K562 (cell line): ENCODE measurements around the gene PLP2. TPM values are rescaled to one million over a fixed set of nuclear protein-coding genes. Genes with fewer than 3 reads are reported as not detected.
A peak's percentile ranks its signal among the peaks of the same experiment; 100 is the strongest.
"Not testable (repeated sequence)": the region's sequence is repeated elsewhere in the genome, so short reads cannot be mapped to it uniquely, and the experiment has no call there.

ENCODE experiments used
- ARID1B ChIP-seq: fragments of 450-650 bp; IDR thresholded peaks from 2 replicates; pipeline ENCODE4 v1.6.1; 2016; ENCODE audit warnings: antibody characterized with exemption, mild to moderate bottlenecking, inconsistent platforms
- ATF1 ChIP-seq, 2 experiments: fragments of 450-650 bp in 1 of 2; IDR thresholded peaks; 2 replicates each; pipeline ENCODE4 v1.6.1; 2016; ENCODE audit warnings: missing compliant biosample characterization in 1 of 2, missing genetic modification characterization in 1 of 2
- CBFA2T2 ChIP-seq: fragments of 450-650 bp; conservative IDR thresholded peaks from 2 replicates; pipeline ENCODE4 v1.6.1; 2017; ENCODE audit warnings: mild to moderate bottlenecking
- CBFA2T3 ChIP-seq: fragments of 450-650 bp; IDR thresholded peaks from 2 replicates; pipeline ENCODE4 v1.6.1; 2017
- CEBPB ChIP-seq: fragments of 450-650 bp; IDR thresholded peaks from 2 replicates; pipeline ENCODE4 v1.6.1; 2016; ENCODE audit warnings: missing genetic modification characterization, missing compliant biosample characterization
- DPF2 ChIP-seq: fragments of 450-650 bp; IDR thresholded peaks from 2 replicates; pipeline ENCODE4 v1.6.1; 2016
- EP300 ChIP-seq: IDR thresholded peaks from 2 replicates; pipeline ENCODE4 v1.6.1; 2012; ENCODE audit warnings: low read length, improper control_type of control experiment
- GATAD2B ChIP-seq: fragments of 450-650 bp; IDR thresholded peaks from 2 replicates; pipeline ENCODE4 v1.6.1; 2017; ENCODE audit warnings: mild to moderate bottlenecking, borderline replicate concordance
- KLF16 ChIP-seq: IDR thresholded peaks from 2 replicates; pipeline ENCODE4 v1.6.1; 2016; ENCODE audit warnings: antibody characterized with exemption
- LEF1 ChIP-seq: fragments of 450-650 bp; IDR thresholded peaks from 2 replicates; pipeline ENCODE4 v1.6.1; 2016; ENCODE audit warnings: mild to moderate bottlenecking
- MYC ChIP-seq, 2 experiments: fragments of 250-450 bp in 1 of 2; sonication (Bioruptor Pico) in 1 of 2; IDR thresholded peaks; 2 replicates each; pipeline versions ENCODE4 v1.5.1 to v1.6.1; 2012 to 2021; ENCODE audit warnings: low read depth in 2 of 2, borderline replicate concordance in 1 of 2, improper control_type of control experiment in 1 of 2, low read length in 1 of 2, mild to moderate bottlenecking in 1 of 2, moderate library complexity in 1 of 2
- NCOA2 ChIP-seq, 2 experiments: fragments of 450-650 bp; IDR thresholded peaks; 2 replicates each; pipeline ENCODE4 v1.6.1; 2018; ENCODE audit warnings: mild to moderate bottlenecking in 2 of 2, moderate library complexity in 1 of 2; ENCODE audit not compliant: partially characterized antibody in 2 of 2
- NR3C1 ChIP-seq: sonication (generic); formaldehyde crosslinking; IDR thresholded peaks from 2 replicates; pipeline ENCODE4 v1.8.1; 2022; ENCODE audit warnings: missing genetic modification reagents
- TAF7 ChIP-seq: fragments of 450-650 bp; IDR thresholded peaks from 2 replicates; pipeline ENCODE4 v1.6.1; 2016; ENCODE audit warnings: missing genetic modification characterization, missing compliant biosample characterization
- TCF3 ChIP-seq: sonication (generic); formaldehyde crosslinking; IDR thresholded peaks from 2 replicates; pipeline ENCODE4 v1.4.0; 2020; ENCODE audit warnings: mild to moderate bottlenecking, missing genetic modification reagents
- TEAD4 ChIP-seq, 2 experiments: sonication (generic) in 1 of 2; formaldehyde crosslinking in 1 of 2; IDR thresholded peaks; 2 replicates each; pipeline versions ENCODE4 v1.6.1 to v1.8.0; 2012 to 2022; ENCODE audit warnings: borderline replicate concordance in 1 of 2, inconsistent platforms in 1 of 2, low read length in 1 of 2, mild to moderate bottlenecking in 1 of 2, missing genetic modification reagents in 1 of 2
- ZBED1 ChIP-seq: IDR thresholded peaks from 2 replicates; pipeline ENCODE4 v1.6.1; 2014
- ZNF592 ChIP-seq: fragments of 450-650 bp; IDR thresholded peaks from 2 replicates; pipeline ENCODE4 v1.6.1; 2017; ENCODE audit warnings: antibody characterized with exemption, mild to moderate bottlenecking
- ZNF766 ChIP-seq: fragments of 200-800 bp; sonication (Bioruptor generic); conservative IDR thresholded peaks from 2 replicates; pipeline ENCODE4 v1.6.1; 2016; ENCODE audit warnings: missing genetic modification characterization, missing compliant biosample characterization
- polyA plus RNA-seq, 8 experiments: library from polyadenylated mRNA; depleted of rRNA in 4 of 8; stranded (reverse) in 5 of 8; unstranded in 3 of 8; fragments of >200 nt; fragmentation: Nextera tagmentation in 2 of 8; fragmentation: Illumina TruSeq in 1 of 8; extraction: Ambion mirVana in 2 of 8; extraction: Trizol in 1 of 8; gene quantifications; 2 replicates each; pipeline versions ENCODE4 v1.2.1 to v1.2.3, GENCODE V29; 2011 to 2014; ENCODE audit warnings: inconsistent platforms in 1 of 8, missing spikeins in 1 of 8
- total RNA-seq, 7 experiments: library from RNA; depleted of rRNA in 6 of 7; stranded (reverse); fragments of >200 nt in 6 of 7; fragmentation: Illumina TruSeq in 2 of 7; extraction: Trizol in 2 of 7; gene quantifications; 2 replicates each; pipeline versions ENCODE4 v1.2.1 to v1.2.3, GENCODE V29; 2011 to 2021; ENCODE audit warnings: low replicate concordance in 1 of 7
- TF ChIP-seq, protein P1 (sequence below), 2 experiments: fragments of 450-650 bp; IDR thresholded peaks; 2 replicates each; pipeline ENCODE4 v1.6.1; 2016

PLP2 gene
- total and polyA plus RNA-seq, 9 of the 15 experiments (the other 6 are each of a cell fraction or from before 2014, with no cell fraction given): 34.7 to 236 (median 112) TPM

GRCh38 chrX:49148390-49149100, 23.2 kb upstream of the PLP2 start (continued):
- peak; percentile 49; the same call in 1 of the 2 replicates for TF ChIP-seq ZBED1
- peak; percentile 83 for TF ChIP-seq DPF2
- TF ChIP-seq TEAD4 (IDR thresholded peaks at IDR 0.05; ENCODE audit: low read length): peak; percentile 90
- not testable (repeated sequence) for TF ChIP-seq TEAD4 (CRISPR knock-in tag; IDR thresholded peaks at IDR 0.05; ENCODE audit: borderline replicate concordance); MYC (CRISPR knock-in tag; IDR thresholded peaks at IDR 0.05; ENCODE audit: borderline replicate concordance, low read depth); ATF1 (CRISPR knock-in tag; IDR thresholded peaks at IDR 0.05)
- TF ChIP-seq KLF16: peak; percentile 79
- 0 out of 2 replicates have a peak, but pooled peaks have one; percentile 27 for TF ChIP-seq MYC (IDR thresholded peaks at IDR 0.05; ENCODE audit: low read depth, low read length)
- peak; percentile 72; the same call in 1 of the 2 replicates for TF ChIP-seq ZNF766
- peak; percentile 92 for TF ChIP-seq CBFA2T3
- TF ChIP-seq TAF7 (tag): 0 out of 2 replicates have a peak, but pooled peaks have one; percentile 46
- TF ChIP-seq EP300: peak; percentile 95
- TF ChIP-seq, protein P1, sequence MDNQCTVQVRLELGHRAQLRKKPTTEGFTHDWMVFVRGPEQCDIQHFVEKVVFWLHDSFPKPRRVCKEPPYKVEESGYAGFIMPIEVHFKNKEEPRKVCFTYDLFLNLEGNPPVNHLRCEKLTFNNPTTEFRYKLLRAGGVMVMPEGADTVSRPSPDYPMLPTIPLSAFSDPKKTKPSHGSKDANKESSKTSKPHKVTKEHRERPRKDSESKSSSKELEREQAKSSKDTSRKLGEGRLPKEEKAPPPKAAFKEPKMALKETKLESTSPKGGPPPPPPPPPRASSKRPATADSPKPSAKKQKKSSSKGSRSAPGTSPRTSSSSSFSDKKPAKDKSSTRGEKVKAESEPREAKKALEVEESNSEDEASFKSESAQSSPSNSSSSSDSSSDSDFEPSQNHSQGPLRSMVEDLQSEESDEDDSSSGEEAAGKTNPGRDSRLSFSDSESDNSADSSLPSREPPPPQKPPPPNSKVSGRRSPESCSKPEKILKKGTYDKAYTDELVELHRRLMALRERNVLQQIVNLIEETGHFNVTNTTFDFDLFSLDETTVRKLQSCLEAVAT (IDR thresholded peaks at IDR 0.05): peak in 1 of 2 experiments; percentile 86; a peak in 2 of 4 replicates
- 0 out of 2 replicates have a peak, but pooled peaks have one; percentile 26 for TF ChIP-seq NR3C1 (CRISPR knock-in tag)
- peak in 1 of 2 experiments; percentile 62 for TF ChIP-seq NCOA2 (IDR thresholded peaks at IDR 0.05; ENCODE audit: partially characterized antibody in 2 of 2)
- TF ChIP-seq CBFA2T2: peak; percentile 89
- TF ChIP-seq ARID1B: peak; percentile 94
- peak; percentile 91 for TF ChIP-seq CEBPB (tag)
- peak; percentile 82 for TF ChIP-seq ZNF592
- TF ChIP-seq GATAD2B: 0 out of 2 replicates have a peak, but pooled peaks have one; percentile 35
- TF ChIP-seq LEF1: peak; percentile 66
- peak; percentile 93 for TF ChIP-seq TCF3 (CRISPR knock-in tag)
- TF ChIP-seq ATF1 (tag; IDR thresholded peaks at IDR 0.05): peak; percentile 26; the same call in 1 of the 2 replicates
